ENCODE data around the gene MZB1.
"Not testable (repeated sequence)": the region's sequence is repeated elsewhere in the genome, so short reads cannot be mapped to it uniquely, and the experiment has no call there.

The MZB1 gene

DNA sequence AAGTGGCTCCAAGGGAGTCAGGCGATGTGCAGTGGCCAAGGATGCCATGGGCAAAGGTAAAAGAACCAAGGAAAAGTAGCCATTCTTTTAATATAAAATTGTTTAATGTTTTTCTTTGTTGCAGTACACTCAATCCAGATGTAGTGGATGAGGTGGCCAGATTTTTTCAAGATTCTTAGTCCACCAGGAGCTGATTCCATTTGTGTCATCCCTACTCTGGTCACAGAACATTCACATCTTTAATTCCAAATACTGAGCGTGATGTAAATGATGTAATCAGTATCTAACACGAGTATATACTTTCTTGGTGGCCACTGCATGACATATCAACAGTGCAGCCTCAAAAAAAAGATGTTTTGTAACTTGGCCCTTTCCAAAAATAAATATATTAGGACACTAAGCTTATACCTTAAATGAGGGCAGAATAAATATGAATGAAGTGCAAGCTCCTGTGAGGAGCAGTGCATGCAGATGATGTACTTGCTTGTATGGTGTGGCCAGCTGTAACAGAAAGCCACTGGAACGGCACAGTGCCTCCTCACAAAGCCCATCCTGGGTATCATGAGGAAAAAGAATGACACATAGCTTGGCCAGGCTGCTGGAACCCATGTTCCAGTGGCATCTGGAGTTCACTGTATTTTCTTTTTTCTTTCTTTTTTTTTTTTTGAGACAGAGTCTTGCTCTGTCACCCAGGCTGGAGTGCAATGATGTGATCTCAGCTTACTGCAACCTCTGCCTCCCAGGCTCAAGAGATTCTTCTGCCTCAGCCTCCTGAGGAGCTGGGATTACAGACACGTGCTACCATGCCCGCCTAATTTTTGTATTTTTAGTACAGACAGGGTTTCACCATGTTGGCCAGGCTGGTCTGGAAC, 20.6 kb upstream of the MZB1 start:
- DNase-seq (ENCODE audit: low spot score): no peak

GRCh38 chr5:139409116-139409515, 19.4 kb upstream of the MZB1 start:
- not testable (repeated sequence) for DNase-seq (ENCODE audit: low spot score)

- DNase-seq (ENCODE audit: low spot score): no peak
These were observed 18.5 kb upstream of the MZB1 start for GRCh38 chr5:139408191-139408590.

DNA sequence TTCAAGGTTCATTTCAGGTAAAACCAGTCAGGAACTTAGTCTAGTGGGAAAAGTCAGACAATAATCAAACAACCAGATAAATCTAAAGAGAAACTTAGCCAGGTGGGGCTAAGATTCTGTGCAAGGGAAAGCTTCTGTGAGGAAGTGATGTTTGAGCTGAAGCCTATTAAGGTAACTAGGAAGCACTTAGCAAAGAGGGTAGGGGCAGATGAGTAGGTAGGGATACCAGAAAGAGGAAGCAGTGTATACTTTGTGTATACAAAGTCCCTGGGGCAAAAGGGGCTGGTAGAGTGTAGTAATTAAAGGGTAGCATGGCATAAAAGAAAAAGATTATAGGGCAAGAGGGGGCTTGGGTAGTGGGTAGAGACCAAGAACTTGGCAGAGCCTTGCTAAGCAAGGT, 17.8 kb upstream of the MZB1 start:
- DNase-seq (ENCODE audit: low spot score): no peak

- DNase-seq (ENCODE audit: low spot score): no peak
These were observed 17.2 kb upstream of the MZB1 start for GRCh38 chr5:139406963-139407362.

- DNase-seq (ENCODE audit: low spot score): no peak
These were observed 14.7 kb upstream of the MZB1 start for GRCh38 chr5:139404484-139404840.

DNA sequence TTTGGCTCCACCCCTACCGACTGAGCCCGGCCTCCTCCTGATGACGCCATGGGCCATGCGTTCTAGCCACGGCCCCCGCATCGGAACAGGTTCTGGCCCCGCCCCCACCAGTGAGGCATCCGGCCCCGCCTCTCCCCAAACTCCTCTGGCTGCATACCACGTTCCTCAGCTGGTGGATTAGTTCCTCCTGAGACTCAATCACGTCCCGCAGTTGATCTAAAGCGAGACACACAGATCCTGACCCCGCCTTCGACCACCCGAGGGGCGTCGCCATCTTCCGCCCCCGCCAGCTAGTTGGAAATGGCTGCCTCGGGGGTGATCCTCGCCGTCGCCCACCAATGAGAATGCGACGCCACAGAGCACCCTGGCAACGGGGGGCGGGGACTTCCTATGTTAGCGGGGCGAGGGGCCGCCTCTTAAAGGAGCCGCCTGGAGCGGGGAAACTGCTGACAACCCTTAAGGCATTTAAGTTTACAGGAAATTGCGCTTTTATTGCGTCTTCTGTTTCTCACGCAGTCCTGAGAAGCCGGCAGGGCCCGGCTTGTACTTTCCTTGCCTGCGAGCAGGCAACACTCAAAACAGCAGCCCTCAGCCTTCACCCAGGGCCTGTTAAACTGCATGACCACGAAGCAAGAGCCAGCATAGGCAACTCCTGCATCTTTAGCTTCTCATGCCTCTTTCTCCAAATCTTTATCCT, 14.2 kb upstream of the MZB1 start, which contains the start of gene SPATA24:
Gene SPATA24 (minus strand): TSS at position 303 of the 697 bp plus-strand sequence. CDS start 29 bp downstream, at position 274.
- DNase-seq (ENCODE audit: low spot score): peak; percentile 97

- no peak for DNase-seq (ENCODE audit: low spot score)
These were observed 13.7 kb upstream of the MZB1 start for GRCh38 chr5:139403418-139403786.

GRCh38 chr5:139402561-139403158, 12.9 kb upstream of the MZB1 start:
- peak; percentile 68 for DNase-seq (ENCODE audit: low spot score)

- DNase-seq (ENCODE audit: low spot score): no peak
These were observed 11.8 kb upstream of the MZB1 start for GRCh38 chr5:139401546-139401945.

DNA sequence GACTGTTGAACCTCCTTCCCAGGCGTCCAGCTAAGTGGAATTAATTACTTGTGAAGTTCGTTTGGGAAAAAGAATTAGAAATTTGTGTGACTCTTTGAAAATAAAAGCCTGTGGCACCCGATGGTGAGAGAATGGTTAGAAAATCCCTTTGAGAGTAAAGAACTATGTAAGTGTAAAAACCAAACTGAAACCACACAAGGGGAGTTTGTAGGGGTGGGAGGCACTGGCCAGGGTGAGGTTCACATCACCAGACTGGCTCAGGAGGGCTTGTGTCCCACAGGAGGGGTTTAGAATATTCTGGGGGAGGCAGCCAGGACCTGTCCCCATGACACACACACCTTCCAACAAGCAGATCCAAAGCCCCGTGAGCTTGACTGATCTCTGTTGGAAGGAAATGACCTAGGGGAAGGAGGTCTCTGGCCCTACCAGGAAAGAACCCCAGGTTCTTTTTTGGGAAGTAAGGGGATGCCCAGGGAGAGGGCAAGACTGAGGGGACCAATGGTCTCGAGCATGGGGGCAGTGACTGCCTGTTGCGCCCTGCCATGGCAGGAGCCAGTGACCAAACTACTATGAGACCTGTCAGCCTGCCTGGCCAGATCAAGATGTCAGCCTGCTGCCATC, 9.9 kb upstream of the MZB1 start:
- no peak for DNase-seq (ENCODE audit: low spot score)

GRCh38 chr5:139397921-139398320, 8.2 kb upstream of the MZB1 start:
- DNase-seq (ENCODE audit: low spot score): no peak

DNA sequence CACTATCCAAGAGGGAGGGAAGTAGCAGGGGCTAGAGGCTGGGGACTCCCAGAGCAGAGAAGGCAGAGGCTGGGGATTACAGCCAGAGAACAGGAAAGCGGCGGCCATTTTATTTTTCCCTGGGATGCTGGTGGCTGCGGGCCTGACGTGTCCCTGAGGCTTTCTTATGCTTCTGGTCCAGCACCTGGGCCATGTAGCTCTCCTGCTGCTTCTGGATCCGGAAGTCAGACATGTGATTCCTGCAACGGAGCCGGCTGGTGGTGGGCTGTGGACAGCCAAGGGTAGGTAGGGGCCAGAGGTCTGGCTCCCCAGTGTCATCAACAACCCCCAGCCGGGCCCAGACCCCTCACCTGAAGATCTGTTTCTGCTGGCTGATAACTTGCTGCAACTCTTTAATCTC, 7.0 kb upstream of the MZB1 start:
- no peak for DNase-seq (ENCODE audit: low spot score)

DNA sequence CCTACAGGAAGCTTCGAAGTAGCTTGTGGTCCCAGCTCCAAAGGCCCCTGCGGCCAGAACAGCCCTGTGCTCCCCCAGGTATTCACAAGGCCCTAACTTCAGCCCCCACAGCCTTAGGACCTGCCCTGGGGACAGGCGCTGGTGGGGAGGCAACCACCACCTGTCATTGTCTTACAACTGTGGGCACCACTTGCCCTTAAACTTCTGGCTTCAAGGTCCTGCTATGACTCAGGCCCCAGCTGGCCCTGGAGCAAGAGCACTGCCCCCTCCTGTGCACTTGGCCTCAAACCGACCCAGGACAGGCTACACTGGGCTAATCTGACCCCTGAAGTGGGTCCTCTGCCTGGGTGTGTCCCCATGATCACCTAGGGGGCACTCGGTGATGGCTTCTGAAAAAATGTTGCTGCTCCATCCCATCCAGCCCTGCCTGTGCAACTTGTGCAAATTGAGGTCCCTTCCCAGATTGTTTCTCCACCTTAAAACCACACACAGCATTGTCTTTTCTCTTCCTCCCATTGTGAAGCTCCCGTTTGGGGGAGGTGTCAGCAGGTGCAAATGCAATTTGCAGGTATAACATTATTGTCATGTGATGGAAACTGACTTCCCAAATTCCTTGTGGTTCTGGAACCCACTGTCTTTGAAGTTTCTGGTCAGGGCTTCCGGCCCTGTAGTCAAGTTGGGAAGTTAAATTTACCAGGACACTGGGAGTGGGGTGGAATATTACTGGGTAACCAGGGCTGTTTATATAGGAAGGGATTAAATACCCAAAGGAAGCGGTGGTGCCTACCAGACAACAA, 6.3 kb upstream of the MZB1 start:
- DNase-seq (ENCODE audit: low spot score): no peak

DNA sequence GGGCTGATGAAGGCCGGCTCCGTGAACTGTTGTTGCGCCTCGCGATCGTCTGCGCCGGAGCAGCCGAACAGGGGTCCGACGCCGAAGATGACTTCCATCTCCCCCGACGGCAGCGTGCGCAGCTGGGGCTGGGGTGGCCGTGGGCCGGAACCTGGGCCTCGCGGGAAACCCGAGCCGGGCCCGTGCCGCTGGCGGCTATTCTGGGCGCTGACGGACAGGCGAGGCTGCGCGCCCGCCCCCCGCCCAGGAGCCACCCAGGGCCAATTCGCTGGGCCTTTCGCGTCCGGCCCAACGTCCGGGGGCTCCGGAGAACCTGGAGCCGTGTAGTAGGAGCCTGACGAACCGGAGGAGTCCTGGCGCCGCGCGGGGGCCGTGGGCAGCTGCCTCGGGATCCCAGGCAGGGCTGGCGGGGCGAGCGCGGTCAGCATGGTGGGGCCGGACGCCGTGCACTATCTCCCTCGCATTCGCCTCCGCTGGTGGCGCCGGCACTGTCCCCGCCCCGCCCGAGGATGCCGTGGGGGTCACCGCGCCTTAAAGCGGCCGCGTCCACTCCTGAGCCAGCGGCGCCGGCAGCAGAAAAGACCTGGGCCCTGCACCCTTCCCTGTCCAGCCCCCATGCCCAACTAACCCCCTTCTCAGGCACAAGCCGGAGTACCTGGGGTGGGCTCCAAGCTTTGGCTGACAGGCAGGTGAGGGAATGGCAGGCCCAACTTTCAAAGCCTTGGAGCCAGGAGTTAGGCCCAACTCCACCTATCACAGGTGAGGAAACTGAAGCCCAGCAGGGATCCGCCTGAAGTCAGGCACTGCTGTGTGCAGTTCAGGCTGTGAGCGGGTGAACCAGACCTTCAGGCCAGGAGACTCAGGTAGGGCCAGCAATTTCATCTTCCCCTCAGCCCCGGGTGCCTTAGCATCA, 5.2 kb upstream of the MZB1 start, which contains the start of gene PROB1:
Gene PROB1 (minus strand): TSS at position 451 of the 913 bp plus-strand sequence. CDS start 23 bp downstream, at position 428.
- no peak for DNase-seq (ENCODE audit: low spot score)

GRCh38 chr5:139394123-139394653, 4.5 kb upstream of the MZB1 start:
- DNase-seq (ENCODE audit: low spot score): no peak

DNA sequence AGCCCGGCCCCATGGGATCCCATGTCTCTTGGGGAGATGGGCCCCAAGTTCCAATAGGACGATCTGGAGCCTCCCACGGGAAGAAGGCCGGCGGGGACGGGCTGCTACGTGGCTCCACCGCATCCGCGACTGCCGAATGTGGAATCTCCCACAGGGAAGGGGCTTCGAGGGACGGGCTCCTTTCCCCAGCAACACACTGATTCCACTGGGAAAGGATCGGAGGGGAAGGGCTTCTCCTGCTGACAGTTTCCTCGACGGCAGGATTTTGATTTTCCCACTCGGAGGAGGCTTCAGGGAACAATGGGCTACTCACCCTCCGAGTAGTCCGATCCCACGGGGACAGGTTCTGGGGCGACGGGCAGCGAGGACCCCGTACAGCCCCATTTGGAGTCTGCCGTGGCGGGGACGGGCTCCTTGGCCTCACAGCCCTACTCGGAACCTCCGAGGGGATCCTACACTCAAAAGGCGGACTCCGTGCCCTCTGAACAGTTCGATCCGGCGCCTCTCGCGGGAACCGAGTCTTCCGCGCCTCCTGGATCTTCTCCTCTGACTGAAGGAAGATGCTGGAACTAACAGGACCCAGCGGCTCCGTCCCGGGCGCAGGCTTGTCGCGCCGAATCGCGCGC, 3.9 kb upstream of the MZB1 start:
- no peak for DNase-seq (ENCODE audit: low spot score)

GRCh38 chr5:139392678-139393496, 3.2 kb upstream of the MZB1 start:
- DNase-seq (ENCODE audit: low spot score): peak; percentile 93

DNA sequence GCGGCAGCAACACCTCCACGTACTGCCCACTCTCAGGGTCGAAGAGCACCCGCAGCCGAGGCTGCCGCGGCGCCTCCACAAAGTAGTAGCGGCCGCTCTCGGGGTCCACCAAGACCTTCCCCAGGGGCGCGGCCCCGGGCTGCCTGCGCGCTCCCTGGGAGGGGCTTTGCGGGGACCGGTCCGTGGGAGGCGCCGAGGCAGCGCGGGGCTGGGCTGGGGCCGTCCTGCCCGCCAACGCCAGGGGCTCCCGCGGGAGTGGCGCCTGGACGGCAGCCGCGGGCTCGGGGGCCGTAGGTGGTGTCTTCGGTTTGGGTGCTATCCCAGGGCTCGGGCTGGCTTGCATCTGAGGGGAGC, 2.6 kb upstream of the MZB1 start:
- DNase-seq (ENCODE audit: low spot score): no peak
